A549 (cell line): ENCODE measurements around the gene MYMK. TPM values are rescaled to one million over a fixed set of nuclear protein-coding genes. Genes with fewer than 3 reads are reported as not detected.

Experiments used
- ATAC-seq, 2 experiments: fragments of 200-7000 bp in 1 of 2; fragments of >200 bp in 1 of 2; cut with Nextera tagmentation in 1 of 2; cut with Tn5 transposase in 1 of 2; 3 replicates each; pipeline versions ENCODE4 v1.8.0 to v1.9.1; 2018 to 2020; ENCODE audit warnings: mild to moderate bottlenecking in 1 of 2, moderate library complexity in 1 of 2
- CTCF ChIA-PET: fragments of 300-600 bp; sonication (Branson Sonifier 250); formaldehyde crosslinking; extraction: SDS; loops from one replicate; lab custom pipeline; 2021; ENCODE audit warnings: antibody characterized with exemption, inconsistent platforms; lab: Yijun Ruan, JAX
- POLR2A ChIA-PET: fragments of 350-600 bp; formaldehyde crosslinking; extraction: SDS; loops from one replicate; lab custom pipeline; 2021; ENCODE audit warnings: antibody characterized with exemption, inconsistent platforms; lab: Yijun Ruan, JAX
- DNase-seq, 2 experiments: peaks; one replicate each; pipeline versions ENCODE4 v3.0.0 to v3.0.0-alpha.2; 2011 to 2016; ENCODE audit warnings: low read depth in 1 of 2, low spot score in 1 of 2
- FAIRE-seq: peaks from 2 replicates; lab custom pipeline; 2011; peaks lifted over from hg19 to GRCh38; lab: Jason Lieb, UNC
- H3K27ac ChIP-seq, 2 experiments: fragments of >200 bp; sonication (Bioruptor Twin); formaldehyde crosslinking; 3 replicates each; pipeline ENCODE4 v1.5.1; 2016 to 2017
- H3K4me1 ChIP-seq: fragments of >200 bp; sonication (Bioruptor Twin); formaldehyde crosslinking; 3 replicates; pipeline ENCODE4 v1.6.1; 2016
- H3K4me2 ChIP-seq: fragments of >200 bp; sonication (Bioruptor Twin); formaldehyde crosslinking; 3 replicates; pipeline ENCODE4 v1.6.1; 2016
- H3K4me3 ChIP-seq: fragments of >200 bp; sonication (Bioruptor Twin); formaldehyde crosslinking; 3 replicates; pipeline ENCODE4 v1.5.1; 2016
- H3K9me3 ChIP-seq: fragments of >200 bp; sonication (Bioruptor Twin); formaldehyde crosslinking; 3 replicates; pipeline ENCODE4 v1.6.1; 2016
- BHLHE40 ChIP-seq: IDR thresholded peaks from 2 replicates; pipeline ENCODE4 v1.6.1; 2012; ENCODE audit warnings: low read depth, low read length, inconsistent platforms
- CEBPB ChIP-seq, 2 experiments: fragments of >200 bp in 1 of 2; sonication (Bioruptor Twin) in 1 of 2; formaldehyde crosslinking in 1 of 2; IDR thresholded peaks; 2 replicates each; pipeline ENCODE4 v1.6.1; 2012 to 2016
- CHD2 ChIP-seq: fragments of 150-350 bp; IDR thresholded peaks from 2 replicates; pipeline ENCODE4 v1.6.1; 2014; ENCODE audit warnings: low read length; ENCODE audit not compliant: partially characterized antibody
- CHD4 ChIP-seq: fragments of 200-600 bp; sonication (generic); IDR thresholded peaks from 2 replicates; pipeline ENCODE4 v1.6.1; 2016; ENCODE audit warnings: antibody characterized with exemption, mild to moderate bottlenecking, borderline replicate concordance
- EHF ChIP-seq: fragments of 250-450 bp; sonication (Bioruptor Pico); IDR thresholded peaks from 2 replicates; pipeline ENCODE4 v1.5.0; 2020; ENCODE audit warnings: mild to moderate bottlenecking
- EHMT2 ChIP-seq: fragments of 200-600 bp; sonication (generic); IDR thresholded peaks from 2 replicates; pipeline ENCODE4 v1.6.1; 2016; ENCODE audit warnings: antibody characterized with exemption, low read depth, mild to moderate bottlenecking, moderate library complexity
- EP300 ChIP-seq, 2 experiments: fragments of >200 bp; sonication (Bioruptor Twin); formaldehyde crosslinking; IDR thresholded peaks; 2 replicates in 1 of 2; 3 replicates in 1 of 2; pipeline ENCODE4 v1.6.1; 2016 to 2017
- ESRRA ChIP-seq: fragments of 150-350 bp; IDR thresholded peaks from 2 replicates; pipeline ENCODE4 v1.6.1; 2014; ENCODE audit warnings: mild to moderate bottlenecking, low read length, borderline replicate concordance
- FOXS1 ChIP-seq: fragments of 250-450 bp; sonication (Bioruptor Pico); IDR thresholded peaks from 2 replicates; pipeline ENCODE4 v1.5.0; 2020; ENCODE audit warnings: mild to moderate bottlenecking, moderate library complexity
- HEYL ChIP-seq: fragments of 250-450 bp; sonication (Bioruptor Pico); IDR thresholded peaks from 2 replicates; pipeline ENCODE4 v1.8.0; 2021; ENCODE audit warnings: mild to moderate bottlenecking, moderate library complexity
- HOXB13 ChIP-seq: fragments of 250-450 bp; sonication (Bioruptor Pico); IDR thresholded peaks from 2 replicates; pipeline ENCODE4 v1.5.0; 2020; ENCODE audit warnings: low read depth, mild to moderate bottlenecking, moderate library complexity
- HOXB5 ChIP-seq: fragments of 250-450 bp; sonication (Bioruptor Pico); IDR thresholded peaks from 2 replicates; pipeline ENCODE4 v1.5.0; 2020; ENCODE audit warnings: mild to moderate bottlenecking, moderate library complexity
- JUNB ChIP-seq: fragments of >200 bp; sonication (Bioruptor Twin); formaldehyde crosslinking; IDR thresholded peaks from 2 replicates; pipeline ENCODE4 v1.6.1; 2016
- MAFK ChIP-seq: fragments of 450-650 bp; IDR thresholded peaks from 2 replicates; pipeline ENCODE4 v1.6.1; 2014; ENCODE audit not compliant: partially characterized antibody
- NR3C1 ChIP-seq: fragments of >200 bp; sonication (Bioruptor Twin); formaldehyde crosslinking; IDR thresholded peaks from 3 replicates; pipeline ENCODE4 v1.6.1; 2017
- PHF8 ChIP-seq: fragments of 200-600 bp; sonication (generic); IDR thresholded peaks from 2 replicates; pipeline ENCODE4 v1.6.1; 2016; ENCODE audit warnings: low read depth, mild to moderate bottlenecking, antibody characterized with exemption, moderate library complexity, borderline replicate concordance
- RARB ChIP-seq: fragments of 250-450 bp; sonication (Bioruptor Pico); IDR thresholded peaks from 2 replicates; pipeline ENCODE4 v1.8.0; 2021; ENCODE audit warnings: mild to moderate bottlenecking, moderate library complexity
- RCOR1 ChIP-seq: fragments of 150-350 bp; IDR thresholded peaks from 2 replicates; pipeline ENCODE4 v1.6.1; 2014; ENCODE audit warnings: antibody characterized with exemption, low read length, low read depth
- RFX5 ChIP-seq: fragments of 450-650 bp; IDR thresholded peaks from 2 replicates; pipeline ENCODE4 v1.7.1; 2014; ENCODE audit warnings: antibody characterized with exemption, mild to moderate bottlenecking, moderate library complexity
- SMC3 ChIP-seq: fragments of >200 bp; sonication (Bioruptor Twin); formaldehyde crosslinking; IDR thresholded peaks from 3 replicates; pipeline ENCODE4 v1.6.1; 2018; ENCODE audit warnings: inconsistent platforms
- SREBF2 ChIP-seq: fragments of 450-650 bp; IDR thresholded peaks from 2 replicates; pipeline ENCODE4 v1.6.1; 2014; ENCODE audit warnings: mild to moderate bottlenecking, moderate library complexity
- TFCP2L1 ChIP-seq: fragments of 250-450 bp; sonication (Bioruptor Pico); IDR thresholded peaks from 2 replicates; pipeline ENCODE4 v1.5.0; 2021; ENCODE audit warnings: mild to moderate bottlenecking
- TP53 ChIP-seq: fragments of 250-450 bp; sonication (Bioruptor Pico); IDR thresholded peaks from 2 replicates; pipeline ENCODE4 v1.5.0; 2021; ENCODE audit warnings: mild to moderate bottlenecking, moderate library complexity
- ZFP36 ChIP-seq: fragments of 450-650 bp; IDR thresholded peaks from 2 replicates; pipeline ENCODE4 v1.6.1; 2014; ENCODE audit warnings: borderline replicate concordance; ENCODE audit not compliant: partially characterized antibody
- WGBS: methylation state at CpG from one replicate; pipeline ENCODE4 v1.1.6; 2017; ENCODE audit errors: missing lambda C conversion rate; 5-methylcytosine and 5-hydroxymethylcytosine counted together
- polyA plus RNA-seq, 4 experiments: library from polyadenylated mRNA; depleted of rRNA in 3 of 4; stranded (reverse); fragments of >200 nt; fragmentation: RNase III in 1 of 4; extraction: RNeasy Plus Mini Kit Qiagen cat#74134 plus additional on column Dnase treatment in 1 of 4; gene quantifications; 2 replicates in 3 of 4; 3 replicates in 1 of 4; pipeline ENCODE4 v1.2.3, GENCODE V29; 2011 to 2017
- TF ChIP-seq, protein P1 (sequence below): IDR thresholded peaks from 2 replicates; pipeline ENCODE4 v1.6.1; 2012
- TF ChIP-seq, protein P2 (sequence below): fragments of >200 bp; sonication (Bioruptor Twin); formaldehyde crosslinking; IDR thresholded peaks from 2 replicates; pipeline ENCODE4 v1.6.1; 2016
- TF ChIP-seq, protein P3 (sequence below): IDR thresholded peaks from 2 replicates; pipeline ENCODE4 v1.6.1; 2012; ENCODE audit warnings: low read depth, borderline replicate concordance
- TF ChIP-seq, protein P4 (sequence below): fragments of 450-650 bp; IDR thresholded peaks from 2 replicates; pipeline ENCODE4 v1.6.1; 2014; ENCODE audit warnings: antibody characterized with exemption
- TF ChIP-seq, protein P5 (sequence below): fragments of >200 bp; sonication (Bioruptor Twin); formaldehyde crosslinking; IDR thresholded peaks from 3 replicates; pipeline ENCODE4 v1.5.1; 2016

MYMK gene
- polyA plus RNA-seq, 2 of the 4 experiments (the other 2 are of a cell fraction): not detected

DNA sequence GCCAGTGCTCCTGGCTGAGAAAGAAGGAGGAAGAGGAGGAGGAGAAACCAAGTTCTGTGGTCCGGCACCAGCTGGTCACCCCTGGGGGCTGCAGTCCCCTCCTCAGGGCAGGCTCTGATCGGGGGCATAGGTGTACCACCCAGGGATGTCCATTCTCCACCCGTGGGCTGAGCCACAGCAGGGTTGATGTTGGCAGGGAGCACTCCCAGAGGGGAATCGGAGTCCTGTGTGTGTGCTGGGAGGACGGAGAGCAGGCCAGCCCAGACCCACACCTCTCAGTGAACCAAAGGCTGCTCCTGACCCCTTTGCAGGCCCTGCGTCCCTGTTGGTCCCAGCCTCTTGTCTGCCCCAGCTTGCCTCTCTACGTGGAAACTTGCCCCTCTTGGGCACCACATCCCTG, 5.1 kb upstream of the MYMK start:
- TF ChIP-seq RARB (CRISPR knock-in tag): no peak
- no peak for TF ChIP-seq NR3C1
- no peak for TF ChIP-seq FOXS1 (CRISPR knock-in tag)
- no peak for TF ChIP-seq HOXB5 (CRISPR knock-in tag)
- TF ChIP-seq MAFK: no peak
- no peak for TF ChIP-seq EHF (CRISPR knock-in tag)
- TF ChIP-seq BHLHE40: no peak
- TF ChIP-seq RFX5: no peak
- TF ChIP-seq ESRRA: no peak
- no peak for TF ChIP-seq HEYL
- no peak for TF ChIP-seq TP53 (CRISPR knock-in tag)
- TF ChIP-seq, protein P1, sequence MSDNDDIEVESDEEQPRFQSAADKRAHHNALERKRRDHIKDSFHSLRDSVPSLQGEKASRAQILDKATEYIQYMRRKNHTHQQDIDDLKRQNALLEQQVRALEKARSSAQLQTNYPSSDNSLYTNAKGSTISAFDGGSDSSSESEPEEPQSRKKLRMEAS: no peak
- no peak for TF ChIP-seq CHD2
- TF ChIP-seq, protein P2, sequence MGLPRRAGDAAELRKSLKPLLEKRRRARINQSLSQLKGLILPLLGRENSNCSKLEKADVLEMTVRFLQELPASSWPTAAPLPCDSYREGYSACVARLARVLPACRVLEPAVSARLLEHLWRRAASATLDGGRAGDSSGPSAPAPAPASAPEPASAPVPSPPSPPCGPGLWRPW: no peak
- TF ChIP-seq HOXB13 (CRISPR knock-in tag): no peak
- TF ChIP-seq, all 56 proteins: peak for 0
- POLR2A ChIA-PET: no interaction called here
- FAIRE-seq: no peak
- no peaks in the 10 kb centered on the region for H3K9me3 ChIP-seq
- peaks cover 5% of the 10 kb centered on the region; the same call in 1 of the 3 replicates for H3K4me1 ChIP-seq
- no peak overlapping the region for H3K4me2 ChIP-seq
- H3K27ac ChIP-seq: no peak overlapping the region
- H3K4me3 ChIP-seq: no peak overlapping the region
- CTCF ChIA-PET: interaction anchor here (1.3 to 8.7 kb wide), 2 partner anchors 24 to 196 kb away, joined by 3 to 72 read pairs; no protein-coding TSS in a partner anchor
- 57% methylated on average over 6 of the region's 7 CpGs for WGBS
- DNase-seq: no peak
- no peak for ATAC-seq

DNA sequence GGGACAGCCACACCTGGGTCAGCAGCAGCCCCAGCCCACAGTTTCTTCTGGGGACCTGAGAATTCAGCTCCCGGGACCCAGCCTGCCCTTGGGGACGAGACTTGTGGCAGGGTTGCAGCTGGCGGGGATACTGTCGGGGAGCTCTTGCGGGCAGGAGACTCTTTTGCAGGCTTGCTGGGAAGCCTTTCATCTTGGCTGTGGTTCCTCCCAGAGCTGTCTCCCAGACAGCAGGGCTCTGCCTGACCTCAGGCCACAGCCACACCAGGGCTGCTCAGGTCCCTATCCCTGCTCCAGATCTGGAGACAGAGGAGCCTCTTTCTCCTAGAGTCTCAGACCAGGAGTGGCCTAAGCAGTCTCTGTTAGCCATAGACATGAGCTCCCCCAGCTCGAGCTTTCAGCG, 4.7 kb upstream of the MYMK start:
- DNase-seq (no peak), ATAC-seq (peak in 1 of 2 experiments; percentile 14; a peak in 2 of 6 replicates), FAIRE-seq (no peak)
- 61% methylated on average over 4 of the region's 7 CpGs for WGBS
- TF ChIP-seq EP300 (IDR thresholded peaks at IDR 0.05) (no peak), ZFP36 (no peak), FOXS1 (CRISPR knock-in tag) (no peak), PHF8 (no peak), TP53 (CRISPR knock-in tag) (no peak), HEYL (no peak), TFCP2L1 (no peak), EHF (CRISPR knock-in tag) (no peak), SREBF2 (no peak)
- TF ChIP-seq, protein P3, sequence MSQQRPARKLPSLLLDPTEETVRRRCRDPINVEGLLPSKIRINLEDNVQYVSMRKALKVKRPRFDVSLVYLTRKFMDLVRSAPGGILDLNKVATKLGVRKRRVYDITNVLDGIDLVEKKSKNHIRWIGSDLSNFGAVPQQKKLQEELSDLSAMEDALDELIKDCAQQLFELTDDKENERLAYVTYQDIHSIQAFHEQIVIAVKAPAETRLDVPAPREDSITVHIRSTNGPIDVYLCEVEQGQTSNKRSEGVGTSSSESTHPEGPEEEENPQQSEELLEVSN: no peak
- Histone ChIP-seq H3K4me1 (peaks cover 5% of the 10 kb centered on the region; the same call in 1 of the 3 replicates), H3K9me3 (no peaks in the 10 kb centered on the region), H3K4me2 (no peak overlapping the region), H3K27ac (no peak overlapping the region), H3K4me3 (no peak overlapping the region)
- CTCF ChIA-PET: interaction anchor here (1.2 to 8.7 kb wide), 3 partner anchors 11 to 197 kb away, joined by 3 to 72 read pairs (median 3); no protein-coding TSS in a partner anchor
- POLR2A ChIA-PET: no interaction called here

DNA sequence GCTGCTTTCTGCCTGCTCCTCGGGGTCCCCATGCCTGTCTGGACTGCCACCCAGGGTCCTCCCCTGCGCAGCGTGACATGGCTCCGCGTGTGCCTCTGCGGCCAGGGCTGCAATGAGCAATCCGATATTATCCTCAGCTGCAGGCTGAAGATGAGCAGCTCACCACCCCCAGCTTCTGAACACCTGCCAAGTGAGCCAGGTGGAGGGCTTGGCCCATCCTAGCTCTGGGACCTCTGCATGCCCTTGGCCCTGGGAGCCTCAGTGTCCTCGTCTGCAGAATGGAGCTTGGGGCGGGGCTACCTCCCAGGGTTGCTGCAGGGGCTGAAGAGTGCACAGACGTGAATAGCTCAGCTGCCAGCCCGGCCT, 4.1 kb upstream of the MYMK start:
- TF ChIP-seq, protein P4, sequence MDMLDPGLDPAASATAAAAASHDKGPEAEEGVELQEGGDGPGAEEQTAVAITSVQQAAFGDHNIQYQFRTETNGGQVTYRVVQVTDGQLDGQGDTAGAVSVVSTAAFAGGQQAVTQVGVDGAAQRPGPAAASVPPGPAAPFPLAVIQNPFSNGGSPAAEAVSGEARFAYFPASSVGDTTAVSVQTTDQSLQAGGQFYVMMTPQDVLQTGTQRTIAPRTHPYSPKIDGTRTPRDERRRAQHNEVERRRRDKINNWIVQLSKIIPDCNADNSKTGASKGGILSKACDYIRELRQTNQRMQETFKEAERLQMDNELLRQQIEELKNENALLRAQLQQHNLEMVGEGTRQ: no peak
- no peak for TF ChIP-seq ZFP36
- TF ChIP-seq CEBPB (IDR thresholded peaks at IDR 0.05): no peak
- no peak for TF ChIP-seq JUNB
- no peak for TF ChIP-seq EP300 (IDR thresholded peaks at IDR 0.05)
- TF ChIP-seq EHMT2: no peak
- no peak for TF ChIP-seq EHF (CRISPR knock-in tag)
- TF ChIP-seq, protein P2: no peak
- TF ChIP-seq, protein P5, sequence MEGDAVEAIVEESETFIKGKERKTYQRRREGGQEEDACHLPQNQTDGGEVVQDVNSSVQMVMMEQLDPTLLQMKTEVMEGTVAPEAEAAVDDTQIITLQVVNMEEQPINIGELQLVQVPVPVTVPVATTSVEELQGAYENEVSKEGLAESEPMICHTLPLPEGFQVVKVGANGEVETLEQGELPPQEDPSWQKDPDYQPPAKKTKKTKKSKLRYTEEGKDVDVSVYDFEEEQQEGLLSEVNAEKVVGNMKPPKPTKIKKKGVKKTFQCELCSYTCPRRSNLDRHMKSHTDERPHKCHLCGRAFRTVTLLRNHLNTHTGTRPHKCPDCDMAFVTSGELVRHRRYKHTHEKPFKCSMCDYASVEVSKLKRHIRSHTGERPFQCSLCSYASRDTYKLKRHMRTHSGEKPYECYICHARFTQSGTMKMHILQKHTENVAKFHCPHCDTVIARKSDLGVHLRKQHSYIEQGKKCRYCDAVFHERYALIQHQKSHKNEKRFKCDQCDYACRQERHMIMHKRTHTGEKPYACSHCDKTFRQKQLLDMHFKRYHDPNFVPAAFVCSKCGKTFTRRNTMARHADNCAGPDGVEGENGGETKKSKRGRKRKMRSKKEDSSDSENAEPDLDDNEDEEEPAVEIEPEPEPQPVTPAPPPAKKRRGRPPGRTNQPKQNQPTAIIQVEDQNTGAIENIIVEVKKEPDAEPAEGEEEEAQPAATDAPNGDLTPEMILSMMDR: no peak
- no peak for TF ChIP-seq CHD4
- TF ChIP-seq SMC3: no peak
- no peak for TF ChIP-seq RCOR1
- POLR2A ChIA-PET: no interaction called here
- FAIRE-seq: no peak
- H3K4me2 ChIP-seq: no peak overlapping the region
- H3K9me3 ChIP-seq: no peaks in the 10 kb centered on the region
- peaks cover 5% of the 10 kb centered on the region; the same call in 1 of the 3 replicates for H3K4me1 ChIP-seq
- ATAC-seq: no peak
- 41% methylated on average over 3 of the region's 11 CpGs for WGBS
- no peak overlapping the region for H3K4me3 ChIP-seq
- H3K27ac ChIP-seq: no peak overlapping the region
- CTCF ChIA-PET: interaction anchor here (1.2 to 8.7 kb wide), 2 partner anchors 11 to 197 kb away, joined by 3 to 72 read pairs; no protein-coding TSS in a partner anchor
- no peak for DNase-seq
